Kidney epithelial cell (primary cell): ENCODE results near the gene MAPT. TPM values are rescaled to one million over a fixed set of nuclear protein-coding genes. Genes with fewer than 3 reads are reported as not detected.

Experiments used
- DNase-seq: peaks from one replicate; pipeline ENCODE4 v3.0.0-alpha.2; 2010; ENCODE audit warnings: low read depth
- H3K27me3 ChIP-seq: 2 replicates; pipeline ENCODE4 v1.6.0; 2011; ENCODE audit warnings: low read length; ENCODE audit not compliant: control insufficient read depth, insufficient read depth
- H3K36me3 ChIP-seq: 2 replicates; pipeline ENCODE4 v1.5.1; 2011; ENCODE audit warnings: low read length; ENCODE audit not compliant: control insufficient read depth, insufficient read depth
- H3K4me3 ChIP-seq: 2 replicates; pipeline ENCODE4 v1.5.1; 2011; ENCODE audit warnings: low read depth, mild to moderate bottlenecking, control low read depth, low read length
- total RNA-seq: library from RNA; depleted of rRNA; stranded (reverse); fragments of >200 nt; gene quantifications from 2 replicates; pipeline ENCODE4 v1.2.3, GENCODE V29; 2015
- TF ChIP-seq, protein P1 (sequence below): IDR thresholded peaks from 2 replicates; pipeline ENCODE4 v1.5.1; 2011; ENCODE audit warnings: mild to moderate bottlenecking, moderate library complexity, low read length, control low read depth, inconsistent platforms; ENCODE audit not compliant: insufficient read depth, poor library complexity, severe bottlenecking

MAPT gene
- total RNA-seq, 1 donor from 2014 or later: 0.25 TPM

DNA sequence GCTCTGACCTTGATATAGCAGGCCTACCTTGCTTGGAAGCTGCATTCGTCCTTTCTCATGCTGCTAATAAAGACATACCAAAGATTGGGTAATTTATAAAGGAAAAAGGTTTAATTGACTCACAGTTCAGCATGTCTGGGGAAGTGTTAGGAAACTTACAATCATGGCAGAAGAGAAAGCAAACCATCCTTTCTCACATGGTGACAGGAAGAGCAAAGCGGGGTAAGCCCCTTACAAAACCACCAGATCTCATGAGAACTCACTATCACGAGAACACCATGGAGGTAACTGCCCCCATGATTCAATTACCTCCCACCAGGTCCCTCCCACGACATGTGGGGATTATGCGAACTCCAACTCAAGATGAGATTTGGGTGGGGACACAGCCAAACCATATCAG, 6.0 kb upstream of the MAPT start:
- TF ChIP-seq, protein P1, sequence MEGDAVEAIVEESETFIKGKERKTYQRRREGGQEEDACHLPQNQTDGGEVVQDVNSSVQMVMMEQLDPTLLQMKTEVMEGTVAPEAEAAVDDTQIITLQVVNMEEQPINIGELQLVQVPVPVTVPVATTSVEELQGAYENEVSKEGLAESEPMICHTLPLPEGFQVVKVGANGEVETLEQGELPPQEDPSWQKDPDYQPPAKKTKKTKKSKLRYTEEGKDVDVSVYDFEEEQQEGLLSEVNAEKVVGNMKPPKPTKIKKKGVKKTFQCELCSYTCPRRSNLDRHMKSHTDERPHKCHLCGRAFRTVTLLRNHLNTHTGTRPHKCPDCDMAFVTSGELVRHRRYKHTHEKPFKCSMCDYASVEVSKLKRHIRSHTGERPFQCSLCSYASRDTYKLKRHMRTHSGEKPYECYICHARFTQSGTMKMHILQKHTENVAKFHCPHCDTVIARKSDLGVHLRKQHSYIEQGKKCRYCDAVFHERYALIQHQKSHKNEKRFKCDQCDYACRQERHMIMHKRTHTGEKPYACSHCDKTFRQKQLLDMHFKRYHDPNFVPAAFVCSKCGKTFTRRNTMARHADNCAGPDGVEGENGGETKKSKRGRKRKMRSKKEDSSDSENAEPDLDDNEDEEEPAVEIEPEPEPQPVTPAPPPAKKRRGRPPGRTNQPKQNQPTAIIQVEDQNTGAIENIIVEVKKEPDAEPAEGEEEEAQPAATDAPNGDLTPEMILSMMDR: no peak
- H3K27me3 ChIP-seq: peaks cover 2% of the 10 kb centered on the region
- no peak for DNase-seq
- H3K4me3 ChIP-seq: no peak overlapping the region
- no peaks in the 10 kb centered on the region for H3K36me3 ChIP-seq

DNA sequence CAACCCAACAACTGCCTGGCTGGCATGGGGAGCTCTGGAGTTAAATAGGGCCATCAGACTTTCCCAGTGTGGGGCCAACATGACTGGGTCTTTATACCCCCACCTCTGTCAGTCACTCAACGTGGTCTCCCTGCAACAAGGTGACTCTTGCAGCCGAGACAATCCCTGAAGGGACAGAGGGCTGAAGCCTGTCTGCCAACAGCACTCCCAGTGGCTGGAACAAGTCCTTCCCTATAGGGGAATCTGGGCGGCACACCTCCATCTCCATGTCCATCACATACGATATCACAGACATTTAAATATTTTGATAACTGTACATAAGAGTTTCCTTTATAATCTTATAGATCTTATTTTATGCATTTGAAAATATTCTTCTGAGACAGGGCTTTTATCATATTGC, 4.8 kb upstream of the MAPT start:
- TF ChIP-seq, protein P1: peak; percentile 18
- DNase-seq: no peak
- no peak overlapping the region for H3K4me3 ChIP-seq
- H3K36me3 ChIP-seq: no peaks in the 10 kb centered on the region
- H3K27me3 ChIP-seq: peaks cover 6% of the 10 kb centered on the region

DNA sequence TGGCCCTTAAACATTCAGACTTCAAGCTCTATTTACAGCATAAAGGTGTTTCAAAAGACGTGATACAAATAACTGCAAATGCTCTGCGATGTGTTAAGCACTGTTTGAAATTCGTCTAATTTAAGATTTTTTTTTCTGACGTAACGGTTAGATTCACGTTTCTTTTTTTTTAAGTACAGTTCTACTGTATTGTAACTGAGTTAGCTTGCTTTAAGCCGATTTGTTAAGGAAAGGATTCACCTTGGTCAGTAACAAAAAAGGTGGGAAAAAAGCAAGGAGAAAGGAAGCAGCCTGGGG, 681 bp upstream of the MAPT start:
- DNase-seq: no peak
- Histone ChIP-seq H3K27me3 (peaks cover 44% of the 10 kb centered on the region), H3K36me3 (no peaks in the 10 kb centered on the region), H3K4me3 (peak overlapping the region; percentile 49)
- TF ChIP-seq, protein P1: no peak

DNA sequence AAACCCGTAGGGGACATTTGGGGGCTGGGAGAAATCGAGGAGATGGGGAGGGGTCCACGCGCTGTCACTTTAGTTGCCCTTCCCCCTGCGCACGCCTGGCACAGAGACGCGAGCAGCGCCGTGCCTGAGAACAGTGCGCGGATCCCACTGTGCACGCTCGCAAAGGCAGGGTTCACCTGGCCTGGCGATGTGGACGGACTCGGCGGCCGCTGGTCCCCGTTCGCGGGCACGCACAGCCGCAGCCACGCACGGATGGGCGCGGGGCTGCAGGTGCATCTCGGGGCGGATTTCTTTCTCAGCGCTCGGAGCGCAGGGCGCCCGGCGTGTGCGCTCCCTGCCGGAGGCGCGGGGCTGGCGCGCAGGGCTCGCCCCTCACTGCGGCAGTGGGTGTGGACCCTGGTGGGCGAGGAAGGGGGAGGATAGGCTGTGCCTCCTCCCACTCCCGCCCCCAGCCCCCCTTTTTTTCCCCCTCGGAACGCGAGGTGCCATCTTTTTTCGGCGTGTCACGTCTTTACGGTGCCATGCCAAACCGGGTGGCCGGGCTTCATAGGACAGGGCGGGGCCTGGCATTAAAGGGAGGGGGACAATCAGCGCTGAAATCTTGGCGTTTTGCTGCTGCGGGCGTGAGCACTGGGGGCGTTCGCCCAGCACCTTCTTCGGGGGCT, 1.1 kb downstream of the MAPT start:
- Histone ChIP-seq H3K27me3 (peaks cover 52% of the 10 kb centered on the region), H3K4me3 (no peak overlapping the region)
- DNase-seq: no peak

DNA sequence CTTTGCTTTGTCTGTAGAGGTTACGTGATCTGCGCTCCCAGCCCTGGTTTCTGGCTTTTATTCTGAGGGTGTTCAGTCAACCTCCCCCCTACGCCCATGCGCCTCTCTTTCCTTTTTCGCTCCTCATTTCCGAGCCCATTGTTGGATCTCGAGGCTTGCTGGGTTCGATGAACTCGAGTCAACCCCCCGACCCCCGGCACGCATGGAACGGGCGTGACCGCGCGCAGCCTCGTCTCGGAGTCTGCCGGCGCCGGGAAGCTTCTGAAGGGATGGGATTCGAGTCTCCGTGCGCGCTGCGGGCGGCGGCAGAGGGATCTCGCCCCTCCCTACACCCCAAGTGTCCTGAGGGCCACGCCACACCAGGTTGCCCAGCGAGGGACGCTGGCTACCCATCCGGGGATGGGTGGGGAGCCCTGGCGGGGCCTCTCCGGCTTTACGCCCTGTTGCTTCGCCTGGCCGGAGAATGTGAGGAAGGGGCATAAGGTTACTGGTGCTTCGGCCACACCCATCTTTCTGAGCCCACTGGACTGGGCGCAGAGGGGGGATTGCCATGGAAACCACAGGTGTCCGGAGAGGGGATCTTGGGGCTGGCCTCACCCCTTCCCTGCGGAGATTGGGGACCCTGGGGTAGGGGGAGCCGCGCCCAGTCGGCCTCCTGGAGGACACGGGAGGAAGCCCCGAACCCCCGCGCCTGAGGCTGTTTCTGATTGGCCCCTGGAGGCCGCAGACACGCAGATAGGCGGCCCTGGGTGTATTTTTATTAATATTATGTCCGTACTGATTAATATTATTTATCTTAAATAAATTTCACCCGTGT, 1.8 kb downstream of the MAPT start:
- no peak overlapping the region for H3K4me3 ChIP-seq
- TF ChIP-seq, protein P1: no peak

More for the DNA sequence above, 1.1 kb downstream of the MAPT start:
- TF ChIP-seq, protein P1: no peak
- no peaks in the 10 kb centered on the region for H3K36me3 ChIP-seq

More for the DNA sequence above, 1.8 kb downstream of the MAPT start:
- Histone ChIP-seq H3K36me3 (no peaks in the 10 kb centered on the region), H3K27me3 (peaks cover 54% of the 10 kb centered on the region)
- no peak for DNase-seq
